GM19438 (cell line): Measurements from ENCODE around the gene PDRG1.

Source experiments
- ATAC-seq: cut with Tn5 transposase; IDR thresholded peaks from one replicate; pipeline ENCODE4 v1.9.1; 2021; ENCODE audit warnings: low read depth; ENCODE audit not compliant: unreplicated experiment

PDRG1 gene

GRCh38 chr20:31967830-31968249 lies 16.0 kb upstream of the PDRG1 start, which contains the start of gene XKR7:
Gene XKR7 (plus strand): TSS chr20:31968151. CDS start chr20:31968176, 25 bp downstream.
- ATAC-seq, result no peak

GRCh38 chr20:31966991-31967655 lies 15.3 kb upstream of the PDRG1 start:
- ATAC-seq, result no peak

GRCh38 chr20:31963889-31964288 lies 12.0 kb upstream of the PDRG1 start:
- no peak for ATAC-seq

- ATAC-seq, result no peak
These were observed 10.9 kb upstream of the PDRG1 start for GRCh38 chr20:31962761-31963160.

DNA sequence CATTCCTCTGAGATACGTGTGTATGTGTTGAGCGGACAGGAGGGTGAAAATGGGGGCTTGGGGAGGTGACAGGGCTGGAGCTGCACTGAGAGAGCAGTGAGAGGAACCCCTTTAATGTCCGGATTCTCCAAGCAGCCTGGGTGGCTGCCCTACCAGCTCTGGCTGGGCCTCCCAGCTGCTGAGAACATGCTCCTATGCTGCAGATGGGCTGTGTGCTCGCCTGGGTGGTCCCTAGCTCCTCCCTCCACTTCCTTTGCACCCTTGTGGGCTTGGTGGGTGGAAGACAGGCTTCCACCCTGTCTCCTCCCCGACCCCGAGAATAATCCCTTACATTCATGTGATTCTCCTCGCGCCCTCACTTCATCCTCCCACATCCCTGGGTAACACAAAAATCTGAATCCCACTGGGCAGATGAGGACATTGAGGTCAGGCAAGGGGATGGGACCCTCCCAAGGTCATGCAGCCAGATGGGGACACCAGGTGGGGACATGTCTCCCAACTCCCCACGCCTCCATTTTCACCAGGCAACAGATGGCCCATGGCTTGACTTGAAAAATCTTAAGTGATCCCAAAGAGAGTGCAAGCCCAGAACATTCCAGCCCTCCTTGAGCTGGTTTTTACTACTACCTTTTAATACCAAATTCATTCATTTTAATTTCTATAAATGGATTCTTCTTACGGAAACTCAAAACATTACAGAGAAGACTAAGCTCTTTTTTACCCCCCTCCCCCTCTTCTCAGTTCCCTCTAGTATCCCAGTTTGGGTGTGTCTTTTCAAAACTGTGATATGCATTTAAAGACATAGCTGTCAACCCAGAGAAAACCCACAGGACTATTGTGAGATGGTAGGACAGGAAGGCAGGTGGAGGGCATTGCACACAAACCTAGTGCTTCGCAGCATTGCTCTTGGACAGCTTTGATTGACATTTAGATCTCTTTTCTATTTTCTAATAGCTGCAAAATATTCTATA lies 5.0 kb upstream of the PDRG1 start:
- no peak for ATAC-seq

GRCh38 chr20:31954500-31954899 lies 2.7 kb upstream of the PDRG1 start:
- no peak for ATAC-seq

- no peak for ATAC-seq
These were observed 1.8 kb upstream of the PDRG1 start for GRCh38 chr20:31953556-31954148.

GRCh38 chr20:31951203-31951529 lies 680 bp downstream of the PDRG1 start:
- ATAC-seq, result no peak

- ATAC-seq, result no peak
These were observed 1.8 kb downstream of the PDRG1 start for GRCh38 chr20:31949877-31950646.

- ATAC-seq, result no peak
These were observed 3.8 kb downstream of the PDRG1 start for GRCh38 chr20:31948008-31948407.

- no peak for ATAC-seq
These were observed 6.1 kb downstream of the PDRG1 start for GRCh38 chr20:31945785-31946184.

DNA sequence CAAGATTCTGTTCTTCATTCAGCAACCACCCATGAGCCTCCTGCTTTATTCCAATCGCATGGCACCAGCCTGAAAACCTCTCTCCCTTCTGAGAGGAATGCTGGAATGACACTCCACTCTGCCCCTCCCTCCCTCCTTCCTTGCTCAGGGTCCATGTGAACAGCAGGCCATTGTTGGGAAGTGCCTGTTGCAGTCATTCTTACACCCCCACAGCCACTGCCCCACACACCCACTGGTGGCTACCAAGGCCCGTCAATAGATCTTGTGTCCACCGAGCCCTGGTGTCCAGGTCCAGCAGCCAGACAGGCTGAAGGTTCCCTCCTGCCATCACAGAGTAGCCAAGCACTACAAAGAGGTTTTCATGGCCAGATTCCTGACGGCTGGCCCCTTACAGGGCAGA lies 6.5 kb downstream of the PDRG1 start:
- no peak for ATAC-seq

GRCh38 chr20:31943052-31943471 lies 8.8 kb downstream of the PDRG1 start:
- ATAC-seq, result no peak

- ATAC-seq, result no peak
These were observed 12.2 kb downstream of the PDRG1 start for GRCh38 chr20:31939661-31940060.

- ATAC-seq, result no peak
These were observed 14.0 kb downstream of the PDRG1 start for GRCh38 chr20:31937820-31938219.

DNA sequence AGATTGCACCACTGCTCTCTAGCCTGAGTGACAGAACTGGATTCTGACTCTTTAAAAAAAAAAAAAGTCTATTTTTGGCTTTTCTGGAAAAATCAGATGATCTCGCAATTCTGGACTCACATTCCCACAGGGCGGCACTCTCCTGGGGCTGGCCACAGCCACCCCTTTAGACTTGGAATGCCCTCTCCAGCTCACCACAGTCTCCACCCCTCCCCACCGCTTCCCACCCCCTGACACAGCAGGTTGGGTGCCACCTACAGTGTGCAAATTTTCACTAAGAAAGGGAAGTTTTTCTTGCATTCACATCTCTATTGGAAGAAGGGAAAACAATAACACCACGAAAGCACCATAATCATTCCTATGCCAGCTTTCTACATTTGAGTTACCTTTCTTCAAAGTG lies 15.4 kb downstream of the PDRG1 start:
- ATAC-seq, result no peak

DNA sequence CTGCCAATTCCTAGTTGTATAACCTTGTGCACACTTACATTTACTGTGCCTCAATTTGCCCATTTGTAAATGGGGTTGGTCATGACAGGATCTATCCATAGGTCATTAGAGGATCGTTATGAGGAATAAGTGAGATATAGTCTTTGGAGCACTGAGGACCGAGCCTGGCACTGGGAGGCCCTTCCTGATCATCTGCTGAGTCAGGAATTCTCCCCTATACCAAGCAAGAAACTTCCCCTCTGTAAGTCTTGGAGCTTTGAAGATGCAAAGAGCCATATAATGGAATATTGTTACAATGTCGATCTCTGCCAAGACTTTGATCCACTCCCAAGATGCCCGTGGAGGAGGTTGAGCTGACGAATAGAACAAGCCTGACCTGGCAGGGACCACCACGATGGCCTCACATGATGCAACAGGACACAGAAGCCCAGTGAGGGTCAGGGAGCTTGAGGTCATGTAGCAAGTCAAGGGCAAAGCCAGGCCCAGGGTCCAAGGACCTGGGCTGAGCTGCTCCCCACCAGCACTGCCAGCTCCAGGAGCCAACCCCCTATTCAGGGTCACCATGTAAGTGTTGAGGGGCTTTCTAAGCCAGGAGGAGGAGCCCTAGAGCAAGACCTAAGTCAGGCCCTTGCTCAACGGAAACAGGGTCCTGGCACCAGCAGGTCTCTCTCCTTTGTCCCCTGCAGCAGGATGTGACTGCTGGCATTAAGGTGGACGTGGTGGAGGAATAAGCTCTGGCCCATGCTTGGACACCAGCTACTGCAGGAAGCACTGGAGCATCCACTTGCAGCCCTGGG lies 16.7 kb downstream of the PDRG1 start:
- no peak for ATAC-seq

GRCh38 chr20:31934491-31934890 lies 17.4 kb downstream of the PDRG1 start:
- ATAC-seq, result no peak

- ATAC-seq, result no peak
These were observed 18.1 kb downstream of the PDRG1 start for GRCh38 chr20:31933698-31934097.

- no peak for ATAC-seq
These were observed 21.1 kb downstream of the PDRG1 start for GRCh38 chr20:31930779-31931178.
